HepG2 (cell line): Measurements from ENCODE around the gene RPS14. TPM values are rescaled to one million over a fixed set of nuclear protein-coding genes. Genes with fewer than 3 reads are reported as not detected.

Source experiments
- DPF2 ChIP-seq: sonication (generic); formaldehyde crosslinking; IDR thresholded peaks from 2 replicates; pipeline ENCODE4 v1.4.0; 2020; ENCODE audit warnings: mild to moderate bottlenecking, low read depth, missing genetic modification reagents, borderline replicate concordance
- FOXC1 ChIP-seq: sonication (generic); formaldehyde crosslinking; IDR thresholded peaks from 2 replicates; pipeline ENCODE4 v1.8.0; 2022; ENCODE audit warnings: mild to moderate bottlenecking, missing genetic modification reagents, borderline replicate concordance
- PHF5A ChIP-seq: IDR thresholded peaks from one replicate; pipeline ENCODE4 v1.6.1; 2018; ENCODE audit warnings: low read depth, missing genetic modification reagents; ENCODE audit not compliant: unreplicated experiment
- REXO4 ChIP-seq: sonication (generic); formaldehyde crosslinking; IDR thresholded peaks from 2 replicates; pipeline ENCODE4 v1.8.0; 2022; ENCODE audit warnings: missing genetic modification reagents, mild to moderate bottlenecking, borderline replicate concordance
- TARDBP ChIP-seq: sonication (generic); formaldehyde crosslinking; IDR thresholded peaks from 2 replicates; pipeline ENCODE4 v1.8.0; 2022; ENCODE audit warnings: mild to moderate bottlenecking, missing genetic modification reagents
- ZNF234 ChIP-seq: sonication (generic); formaldehyde crosslinking; conservative IDR thresholded peaks from 2 replicates; pipeline ENCODE4 v1.5.1; 2020; ENCODE audit warnings: mild to moderate bottlenecking, missing genetic modification reagents
- polyA plus RNA-seq, 8 experiments: library from polyadenylated mRNA; depleted of rRNA in 3 of 8; stranded (reverse) in 7 of 8; unstranded in 1 of 8; fragments of >200 nt; fragmentation: Illumina TruSeq in 4 of 8; extraction: Trizol in 4 of 8; gene quantifications; 2 replicates each; pipeline versions ENCODE4 v1.2.1 to v1.2.3, GENCODE V29; 2011 to 2016; ENCODE audit warnings: low read depth in 4 of 8, missing spikeins in 1 of 8, mixed read lengths in 1 of 8; ENCODE audit not compliant: insufficient read depth in 1 of 8
- total RNA-seq, 5 experiments: library from RNA; depleted of rRNA; stranded (reverse); fragments of >200 nt; fragmentation: Illumina TruSeq; extraction: Trizol; gene quantifications; 2 replicates each; pipeline ENCODE4 v1.2.3, GENCODE V29; 2016; ENCODE audit warnings: low read depth in 1 of 5
- TF ChIP-seq, protein P1 (sequence below), 2 experiments: sonication (generic) in 1 of 2; formaldehyde crosslinking in 1 of 2; IDR thresholded peaks; 2 replicates each; pipeline versions ENCODE4 v1.4.0 to v1.6.1; 2016 to 2020; ENCODE audit warnings: borderline replicate concordance in 1 of 2, low read depth in 1 of 2, mild to moderate bottlenecking in 1 of 2, missing genetic modification reagents in 1 of 2
- TF ChIP-seq, protein P2 (sequence below): sonication (generic); formaldehyde crosslinking; IDR thresholded peaks from 2 replicates; pipeline ENCODE4 v1.5.0; 2020; ENCODE audit warnings: mild to moderate bottlenecking, missing genetic modification reagents, borderline replicate concordance
- TF ChIP-seq, protein P3 (sequence below): sonication (generic); formaldehyde crosslinking; conservative IDR thresholded peaks from 2 replicates; pipeline ENCODE4 v1.8.0; 2022; ENCODE audit warnings: mild to moderate bottlenecking, moderate library complexity, missing genetic modification reagents

RPS14 gene
- total and polyA plus RNA-seq, 2 of the 13 experiments (the other 11 are each of a cell fraction or from before 2014, with no cell fraction given): 2,116 to 3,295 TPM

DNA sequence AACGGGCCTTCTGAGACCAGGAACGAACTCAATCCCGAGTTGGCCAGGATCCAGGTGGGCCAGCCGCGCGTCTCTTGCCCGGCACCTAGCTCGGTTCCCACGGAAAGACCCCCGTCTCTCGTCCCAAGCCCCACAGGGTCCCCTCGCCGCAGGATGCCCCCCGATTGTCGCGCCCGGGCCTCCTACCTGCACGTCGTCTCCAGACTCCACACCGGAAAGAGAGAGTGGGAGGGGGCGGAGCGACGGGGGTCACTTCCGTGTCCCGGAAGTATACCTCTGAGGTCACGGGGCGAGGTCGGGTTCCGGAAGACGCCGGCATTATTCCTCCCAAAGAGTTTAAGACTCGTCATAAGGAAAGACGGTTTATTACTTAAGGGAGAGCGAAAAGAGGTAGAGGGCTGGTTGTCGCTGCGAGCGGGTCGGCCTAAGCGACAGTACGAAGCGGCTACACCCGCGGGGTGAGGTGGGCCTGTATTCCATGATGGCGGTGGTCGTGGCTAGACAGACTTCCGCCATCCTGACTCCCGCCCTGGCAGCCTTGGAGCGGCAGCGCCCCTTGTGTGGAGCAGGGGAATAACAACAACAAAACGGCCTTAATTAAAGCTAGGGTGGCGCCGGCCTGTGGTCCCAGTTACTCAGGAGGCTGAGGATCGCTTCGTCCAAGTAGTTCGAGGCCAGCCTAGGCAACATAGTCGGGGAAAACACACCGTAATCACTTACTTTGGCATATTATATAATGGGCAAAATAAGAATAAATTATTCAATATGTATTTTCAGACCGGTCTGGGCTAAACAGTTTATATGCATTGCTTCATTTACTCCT lies at the start of gene RPS14 (continued):
- TF ChIP-seq, protein P1, sequence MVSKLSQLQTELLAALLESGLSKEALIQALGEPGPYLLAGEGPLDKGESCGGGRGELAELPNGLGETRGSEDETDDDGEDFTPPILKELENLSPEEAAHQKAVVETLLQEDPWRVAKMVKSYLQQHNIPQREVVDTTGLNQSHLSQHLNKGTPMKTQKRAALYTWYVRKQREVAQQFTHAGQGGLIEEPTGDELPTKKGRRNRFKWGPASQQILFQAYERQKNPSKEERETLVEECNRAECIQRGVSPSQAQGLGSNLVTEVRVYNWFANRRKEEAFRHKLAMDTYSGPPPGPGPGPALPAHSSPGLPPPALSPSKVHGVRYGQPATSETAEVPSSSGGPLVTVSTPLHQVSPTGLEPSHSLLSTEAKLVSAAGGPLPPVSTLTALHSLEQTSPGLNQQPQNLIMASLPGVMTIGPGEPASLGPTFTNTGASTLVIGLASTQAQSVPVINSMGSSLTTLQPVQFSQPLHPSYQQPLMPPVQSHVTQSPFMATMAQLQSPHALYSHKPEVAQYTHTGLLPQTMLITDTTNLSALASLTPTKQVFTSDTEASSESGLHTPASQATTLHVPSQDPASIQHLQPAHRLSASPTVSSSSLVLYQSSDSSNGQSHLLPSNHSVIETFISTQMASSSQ (IDR thresholded peaks at IDR 0.05; ENCODE audit: low read depth): no peak; the same call in 1 of the 2 replicates
- TF ChIP-seq, protein P1 (CRISPR knock-in tag; IDR thresholded peaks at IDR 0.05; ENCODE audit: borderline replicate concordance): peak; percentile 40; the same call in 1 of the 2 replicates
- no peak for TF ChIP-seq TARDBP (CRISPR knock-in tag)
- peak; percentile 78 for TF ChIP-seq PHF5A (CRISPR knock-in tag)
- TF ChIP-seq REXO4 (CRISPR knock-in tag): peak; percentile 68; the same call in 1 of the 2 replicates
- no peak for TF ChIP-seq FOXC1 (CRISPR knock-in tag)
- no peak for TF ChIP-seq DPF2 (CRISPR knock-in tag)
- TF ChIP-seq ZNF234 (CRISPR knock-in tag): peak; percentile 27; the same call in 1 of the 2 replicates
- TF ChIP-seq, protein P2, sequence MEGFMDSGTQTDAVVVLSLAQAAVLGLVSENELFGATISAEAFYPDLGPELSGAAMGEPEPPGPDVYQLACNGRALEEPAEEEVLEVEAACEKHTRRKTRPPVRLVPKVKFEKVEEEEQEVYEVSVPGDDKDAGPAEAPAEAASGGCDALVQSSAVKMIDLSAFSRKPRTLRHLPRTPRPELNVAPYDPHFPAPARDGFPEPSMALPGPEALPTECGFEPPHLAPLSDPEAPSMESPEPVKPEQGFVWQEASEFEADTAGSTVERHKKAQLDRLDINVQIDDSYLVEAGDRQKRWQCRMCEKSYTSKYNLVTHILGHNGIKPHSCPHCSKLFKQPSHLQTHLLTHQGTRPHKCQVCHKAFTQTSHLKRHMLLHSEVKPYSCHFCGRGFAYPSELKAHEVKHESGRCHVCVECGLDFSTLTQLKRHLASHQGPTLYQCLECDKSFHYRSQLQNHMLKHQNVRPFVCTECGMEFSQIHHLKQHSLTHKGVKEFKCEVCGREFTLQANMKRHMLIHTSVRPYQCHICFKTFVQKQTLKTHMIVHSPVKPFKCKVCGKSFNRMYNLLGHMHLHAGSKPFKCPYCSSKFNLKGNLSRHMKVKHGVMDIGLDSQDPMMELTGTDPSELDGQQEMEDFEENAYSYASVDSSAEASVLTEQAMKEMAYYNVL (CRISPR knock-in tag): peak; percentile 70; the same call in 1 of the 2 replicates
- TF ChIP-seq, protein P3, sequence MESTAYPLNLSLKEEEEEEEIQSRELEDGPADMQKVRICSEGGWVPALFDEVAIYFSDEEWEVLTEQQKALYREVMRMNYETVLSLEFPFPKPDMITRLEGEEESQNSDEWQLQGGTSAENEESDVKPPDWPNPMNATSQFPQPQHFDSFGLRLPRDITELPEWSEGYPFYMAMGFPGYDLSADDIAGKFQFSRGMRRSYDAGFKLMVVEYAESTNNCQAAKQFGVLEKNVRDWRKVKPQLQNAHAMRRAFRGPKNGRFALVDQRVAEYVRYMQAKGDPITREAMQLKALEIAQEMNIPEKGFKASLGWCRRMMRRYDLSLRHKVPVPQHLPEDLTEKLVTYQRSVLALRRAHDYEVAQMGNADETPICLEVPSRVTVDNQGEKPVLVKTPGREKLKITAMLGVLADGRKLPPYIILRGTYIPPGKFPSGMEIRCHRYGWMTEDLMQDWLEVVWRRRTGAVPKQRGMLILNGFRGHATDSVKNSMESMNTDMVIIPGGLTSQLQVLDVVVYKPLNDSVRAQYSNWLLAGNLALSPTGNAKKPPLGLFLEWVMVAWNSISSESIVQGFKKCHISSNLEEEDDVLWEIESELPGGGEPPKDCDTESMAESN (CRISPR knock-in tag): peak; percentile 79; the same call in 1 of the 2 replicates
